ENCODE measurements around the gene SLC27A4.
A peak's percentile ranks its signal among the peaks of the same experiment; 100 is the strongest.

SLC27A4 gene

DNA sequence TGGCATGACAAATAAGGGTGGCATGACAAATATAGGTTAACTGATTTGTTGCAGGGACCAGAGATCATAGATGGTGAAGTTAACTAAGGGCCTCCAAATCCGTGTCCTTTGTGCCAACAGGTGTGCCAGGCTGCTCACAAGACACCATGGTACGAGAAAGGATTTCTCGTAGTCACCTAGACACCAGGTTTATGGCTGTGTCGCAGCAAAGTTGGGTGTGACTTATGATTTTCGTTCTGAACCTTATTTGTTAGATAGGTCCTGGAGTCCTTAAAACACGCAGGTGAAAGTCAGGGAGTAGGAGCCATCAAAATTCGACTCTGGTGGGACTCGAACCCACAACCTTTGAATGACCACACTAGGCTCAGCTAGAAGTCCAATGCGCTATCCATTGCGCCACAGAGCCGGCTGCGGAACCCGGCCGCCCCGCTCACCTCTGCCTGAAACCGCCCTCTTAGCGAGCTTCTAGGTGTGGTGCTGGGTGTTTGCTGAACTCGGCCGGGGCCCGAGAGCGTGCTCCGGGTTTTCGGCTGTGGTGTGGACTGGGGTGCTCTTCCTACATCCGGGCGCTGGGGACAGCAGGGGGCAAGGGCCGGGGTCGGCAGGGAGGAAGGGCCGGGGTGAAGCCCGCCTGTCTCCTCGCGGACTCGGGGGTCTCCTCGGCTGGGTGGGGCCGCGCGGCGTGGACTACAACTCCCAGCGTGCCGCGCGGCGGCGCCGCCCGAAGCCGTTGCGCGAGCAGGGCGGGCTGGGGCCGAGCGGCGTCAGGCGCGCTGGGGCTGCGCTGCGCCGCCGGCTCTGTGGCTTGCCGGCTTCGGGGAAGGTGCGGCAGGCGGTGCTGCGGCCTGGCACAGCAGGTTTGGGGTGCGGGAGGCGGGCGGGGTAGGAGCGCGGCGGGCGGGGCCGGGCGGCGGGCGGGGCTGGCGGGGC lies at the start of gene SLC27A4:
Gene SLC27A4 (plus strand): TSS at position 767 of the 930 bp plus-strand sequence. CDS start 2,606 bp downstream, outside the sequence.
- peak; percentile 51 to 54 for DNase-seq (ENCODE audit: low read depth in 2 of 2)

DNA sequence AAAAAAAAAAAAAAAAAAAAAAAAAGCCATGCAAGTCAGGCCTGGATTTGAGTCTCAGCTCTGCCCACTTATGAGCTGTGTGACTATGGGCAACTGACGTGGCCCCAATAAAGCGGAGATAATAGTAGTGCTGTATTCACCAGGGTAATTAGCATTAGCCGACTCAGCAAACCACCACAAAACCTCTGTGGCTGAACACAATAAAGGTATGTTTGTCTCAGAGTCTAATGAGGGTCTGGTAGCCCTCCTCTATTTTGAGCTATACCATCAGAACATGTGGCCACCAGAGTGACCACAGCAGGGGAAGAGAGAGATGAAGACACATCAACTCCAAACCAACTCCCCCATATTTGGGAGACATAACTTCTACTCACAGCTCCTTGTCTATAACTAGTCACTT lies 48.3 kb upstream of the SLC27A4 start:
- DNase-seq (ENCODE audit: low read depth in 2 of 2) = no peak

DNA sequence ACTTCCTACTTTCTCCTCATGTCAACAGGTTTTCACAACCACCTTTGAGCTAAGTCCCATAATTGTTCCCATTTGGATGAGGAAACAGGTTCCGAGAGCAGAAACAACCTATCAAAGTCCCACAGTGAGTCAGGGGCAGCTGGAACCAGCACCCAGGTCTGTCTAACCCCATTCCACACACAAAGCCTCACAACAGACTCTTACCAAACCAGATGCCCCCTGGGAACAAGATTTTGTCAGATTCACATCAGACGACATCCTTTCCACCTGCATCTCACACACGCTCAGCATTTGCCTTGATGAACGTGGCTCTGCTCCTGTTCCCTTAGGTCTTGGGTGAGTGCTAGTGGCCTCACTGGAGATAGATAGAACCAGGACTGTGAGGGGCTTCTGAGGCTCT lies 47.2 kb upstream of the SLC27A4 start:
- no peak for DNase-seq (ENCODE audit: low read depth in 2 of 2)

DNA sequence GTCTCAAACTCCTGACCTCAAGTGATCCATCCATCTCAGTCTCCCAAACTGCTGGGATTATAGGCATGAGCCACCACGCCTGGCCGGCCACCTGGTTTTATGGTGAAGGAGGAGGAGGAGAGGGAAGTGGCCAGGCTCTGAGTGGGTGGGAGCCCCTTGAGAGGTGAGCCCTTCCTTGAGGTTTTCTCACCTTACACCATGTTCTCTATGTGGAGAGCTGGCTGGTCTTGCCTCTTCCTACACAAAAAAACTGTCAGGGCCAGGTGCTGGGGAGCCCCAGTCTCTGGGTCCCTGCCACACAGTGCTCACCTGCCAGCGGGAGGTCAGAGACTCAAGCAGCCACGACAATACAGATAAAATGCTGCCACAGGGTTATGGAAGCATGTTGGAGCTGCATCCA lies 46.2 kb upstream of the SLC27A4 start:
- no peak for DNase-seq (ENCODE audit: low read depth in 2 of 2)

DNA sequence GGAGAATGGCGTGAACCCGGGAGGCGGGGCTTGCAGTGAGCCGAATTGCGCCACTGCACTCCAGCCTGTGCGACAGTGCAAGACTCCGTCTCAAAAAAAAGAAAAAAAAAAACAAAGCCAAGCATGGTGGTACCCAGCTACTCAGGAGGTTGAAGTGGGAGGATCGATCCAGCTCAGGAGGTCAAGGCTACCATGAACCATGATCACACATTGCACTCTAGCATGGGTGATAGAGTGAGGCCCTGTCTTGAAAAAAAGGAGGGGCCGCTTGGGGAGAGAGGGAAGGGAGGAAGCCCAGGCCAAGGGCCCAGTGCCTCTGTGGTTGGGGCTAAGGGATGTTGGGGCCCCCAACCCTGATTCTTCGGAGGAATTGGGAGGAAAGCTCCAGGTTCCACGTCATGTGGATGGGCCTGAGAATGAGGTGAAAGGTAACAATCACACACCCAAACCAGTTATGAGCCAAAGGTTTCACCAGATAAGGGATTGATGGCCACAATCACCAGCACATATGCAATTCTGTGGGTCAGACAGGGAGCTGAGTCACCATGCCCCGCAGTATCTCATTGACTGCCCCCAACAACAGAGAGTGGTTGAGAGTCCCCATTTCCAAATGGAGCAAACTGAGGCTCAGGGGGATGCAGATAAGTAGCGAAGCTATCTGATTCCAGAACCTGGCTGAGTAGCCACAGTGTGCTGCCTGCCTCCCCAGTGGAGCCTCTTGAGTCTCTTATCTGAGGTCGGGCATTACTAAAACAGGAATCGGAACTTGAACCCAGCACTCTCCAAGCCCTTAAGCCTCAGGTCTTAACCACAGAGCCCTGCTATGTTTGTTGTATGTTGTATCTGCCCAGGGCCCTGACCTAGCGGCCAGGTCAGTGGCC lies 43.7 kb upstream of the SLC27A4 start:
- no peak for DNase-seq (ENCODE audit: low read depth in 2 of 2)

DNA sequence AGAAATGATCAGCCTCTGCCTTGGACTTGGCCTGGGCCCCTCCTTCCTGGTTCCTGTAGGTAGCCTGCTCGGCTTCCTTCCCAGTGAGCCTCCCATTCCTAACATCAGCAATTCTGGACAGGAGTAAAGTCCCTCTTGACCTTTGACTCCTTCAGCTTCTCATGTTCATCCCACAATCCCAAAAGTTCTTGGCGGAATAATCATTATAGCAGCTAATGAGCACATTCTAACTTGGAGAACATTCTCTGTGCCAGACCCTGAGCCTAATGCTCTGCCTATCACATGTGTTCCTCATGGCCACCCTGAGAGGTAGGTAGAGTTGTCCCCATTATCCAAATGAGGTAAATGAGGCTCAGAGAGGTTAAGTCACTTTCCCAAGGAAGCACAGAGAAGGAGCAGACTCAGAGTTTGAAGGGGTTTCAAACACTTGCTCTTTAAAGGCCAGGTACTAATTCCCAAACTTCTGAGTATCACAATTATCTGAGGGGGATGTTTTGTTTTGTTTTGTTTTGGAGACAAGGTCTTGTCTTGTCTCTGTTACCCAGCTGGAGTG lies 43.0 kb upstream of the SLC27A4 start:
- DNase-seq (ENCODE audit: low read depth in 2 of 2) = no peak

DNA sequence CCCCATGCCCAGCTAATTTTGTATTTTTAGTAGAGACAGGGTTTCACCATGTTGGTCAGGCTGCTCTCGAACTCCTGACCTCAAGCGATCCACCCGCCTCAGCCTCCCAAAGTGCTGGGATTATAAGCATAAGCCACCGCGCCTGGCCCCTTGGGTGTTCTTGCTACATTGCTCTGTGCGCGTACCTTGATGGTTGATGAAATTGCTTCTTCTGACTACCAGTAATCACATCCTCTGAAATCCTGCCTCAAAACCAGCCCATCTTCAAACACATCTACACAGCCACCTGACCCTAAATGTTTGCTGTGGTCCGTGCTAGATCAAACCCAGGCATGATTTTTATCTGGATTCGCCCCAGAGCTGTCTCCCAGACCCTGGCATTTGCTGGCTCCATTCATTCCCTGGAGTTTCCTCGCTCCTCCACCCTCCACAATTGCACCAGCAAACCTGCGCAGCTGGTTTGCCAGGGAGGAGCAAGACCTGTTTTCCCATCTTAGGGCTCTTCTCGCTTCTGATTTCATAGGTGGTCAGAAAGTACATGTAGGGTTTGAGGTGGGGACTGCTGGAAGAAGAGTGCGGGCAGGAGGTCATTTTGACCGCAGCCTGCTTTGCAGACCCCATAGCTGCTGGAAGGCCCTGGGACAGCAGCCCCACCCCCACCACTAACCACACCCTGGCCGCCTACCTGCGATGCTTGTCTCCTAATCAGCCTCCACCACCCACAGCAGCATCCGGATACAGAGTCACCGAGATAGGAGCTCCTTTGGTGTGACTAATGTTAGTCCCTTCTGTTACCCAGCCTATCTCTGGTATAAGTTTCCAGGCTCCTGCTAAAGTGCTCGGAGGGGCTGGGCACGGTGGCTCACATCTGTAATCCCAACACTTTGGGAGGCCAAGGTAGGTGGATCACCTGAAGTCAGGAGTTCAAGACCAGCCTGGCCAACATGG lies 41.5 kb upstream of the SLC27A4 start:
- DNase-seq (ENCODE audit: low read depth in 2 of 2) = no peak

DNA sequence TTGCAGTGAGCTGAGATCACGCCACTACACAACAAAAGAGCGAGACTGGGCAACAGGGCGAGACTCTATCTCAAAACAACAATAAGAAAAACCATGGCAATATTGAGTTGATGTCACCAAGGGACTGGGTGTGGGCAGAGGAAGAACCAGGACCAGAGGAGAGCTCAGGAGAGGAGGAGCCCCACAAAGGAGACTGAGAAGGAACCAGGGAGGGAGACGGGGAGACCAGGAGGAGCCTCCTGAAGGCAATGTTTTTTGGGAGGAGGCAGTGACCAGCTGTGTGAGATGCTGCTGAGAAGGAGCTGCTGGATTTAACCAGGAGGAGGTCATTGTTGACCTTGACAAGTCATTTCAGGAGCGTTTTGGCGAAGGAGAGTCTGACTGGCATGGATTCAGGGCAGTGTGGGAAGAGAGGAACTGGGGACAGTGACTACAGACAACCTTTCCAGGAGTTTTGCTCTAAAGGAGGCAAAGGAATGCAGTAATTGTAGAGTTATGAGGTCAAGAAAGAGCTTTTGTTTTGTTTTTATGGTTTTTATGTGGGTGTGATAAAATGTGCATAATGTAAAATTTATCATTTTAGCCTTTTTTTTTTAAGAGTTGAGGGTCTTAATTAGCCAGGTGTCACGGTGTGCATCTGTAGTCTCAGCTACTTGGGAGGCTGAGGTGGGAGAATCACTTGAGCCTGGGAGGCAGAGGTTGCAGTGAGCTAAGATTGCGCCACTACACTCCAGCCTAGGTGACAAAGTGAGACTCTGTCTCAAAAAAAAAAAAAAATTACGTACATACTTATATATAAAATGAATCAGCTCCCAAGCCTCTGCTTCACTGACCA lies 36.0 kb upstream of the SLC27A4 start:
- no peak for DNase-seq (ENCODE audit: low read depth in 2 of 2)

DNA sequence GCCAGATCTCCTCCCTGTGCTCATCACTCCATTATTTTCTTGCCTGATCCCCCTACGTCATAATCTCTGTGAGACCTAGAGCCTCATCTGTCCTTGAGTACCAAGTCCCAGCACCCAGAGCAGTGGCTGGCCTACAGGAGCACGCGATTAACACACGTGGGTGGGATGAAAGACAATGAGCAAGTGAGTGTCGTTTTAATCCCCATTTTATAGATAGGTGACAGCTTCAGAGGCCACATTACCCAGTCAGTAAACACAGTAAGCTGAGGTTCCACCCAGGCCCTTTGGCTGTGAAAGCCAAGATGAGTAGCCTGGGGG lies 35.4 kb upstream of the SLC27A4 start:
- no peak for DNase-seq (ENCODE audit: low read depth in 2 of 2)

DNA sequence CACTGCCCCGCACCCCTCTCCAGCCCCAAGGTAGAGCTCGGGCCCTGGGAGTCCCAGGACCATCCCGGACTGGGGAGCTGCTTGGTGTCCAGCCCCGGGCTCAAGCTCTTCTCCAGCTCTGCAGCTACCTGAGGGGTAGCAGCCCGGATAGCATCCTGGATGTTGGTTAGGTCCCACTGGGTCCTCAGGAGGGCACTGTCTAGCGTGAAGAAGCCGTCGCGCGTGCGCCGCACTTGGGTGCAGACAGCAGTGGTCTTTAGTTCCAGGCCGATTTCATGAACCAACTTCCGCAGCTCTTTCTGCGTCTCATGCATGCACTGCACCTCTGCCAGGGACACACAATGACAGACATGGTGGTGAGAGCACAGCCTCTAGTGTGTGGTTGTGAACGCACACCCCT lies 30.8 kb upstream of the SLC27A4 start:
- no peak for DNase-seq (ENCODE audit: low read depth in 2 of 2)

DNA sequence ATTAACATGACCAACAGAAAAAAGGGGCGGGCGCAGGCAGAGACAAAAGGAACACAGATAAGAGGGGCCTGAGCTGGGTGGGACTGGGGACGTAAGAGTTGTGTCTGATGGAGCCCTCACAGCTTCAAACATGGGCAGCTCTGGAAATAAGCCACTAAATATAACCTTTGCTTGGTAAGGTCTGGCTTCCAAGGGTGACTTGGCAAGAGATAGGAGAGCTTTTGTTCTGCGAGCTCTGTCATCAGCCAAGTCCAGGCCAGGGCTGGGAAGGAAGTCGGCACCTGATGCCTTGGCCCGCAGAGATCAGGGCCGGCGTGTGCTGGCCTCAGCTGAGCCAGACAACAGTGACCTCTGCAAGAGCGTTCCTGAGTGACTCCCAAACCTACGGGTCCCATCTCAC lies 29.9 kb upstream of the SLC27A4 start:
- no peak for DNase-seq (ENCODE audit: low read depth in 2 of 2)

DNA sequence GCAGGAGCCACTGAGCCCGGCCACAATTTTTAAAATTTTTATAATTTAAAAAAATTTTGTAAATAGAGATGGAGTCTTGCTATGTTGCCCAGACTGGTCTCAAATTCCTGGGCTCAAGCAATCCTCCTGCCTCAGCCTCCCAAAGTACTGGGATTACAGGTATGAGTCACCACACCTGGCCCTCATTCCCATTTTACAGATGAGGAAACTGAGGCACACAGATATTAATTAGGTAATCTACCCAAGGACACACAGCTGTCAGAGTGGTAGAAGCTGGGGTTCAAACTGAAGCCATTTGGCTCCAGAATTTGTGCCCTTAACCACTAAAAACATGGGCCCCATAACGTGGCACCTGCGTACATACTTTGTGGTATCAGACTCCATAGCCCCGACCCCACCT lies 25.6 kb upstream of the SLC27A4 start:
- DNase-seq (ENCODE audit: low read depth in 2 of 2) = no peak

DNA sequence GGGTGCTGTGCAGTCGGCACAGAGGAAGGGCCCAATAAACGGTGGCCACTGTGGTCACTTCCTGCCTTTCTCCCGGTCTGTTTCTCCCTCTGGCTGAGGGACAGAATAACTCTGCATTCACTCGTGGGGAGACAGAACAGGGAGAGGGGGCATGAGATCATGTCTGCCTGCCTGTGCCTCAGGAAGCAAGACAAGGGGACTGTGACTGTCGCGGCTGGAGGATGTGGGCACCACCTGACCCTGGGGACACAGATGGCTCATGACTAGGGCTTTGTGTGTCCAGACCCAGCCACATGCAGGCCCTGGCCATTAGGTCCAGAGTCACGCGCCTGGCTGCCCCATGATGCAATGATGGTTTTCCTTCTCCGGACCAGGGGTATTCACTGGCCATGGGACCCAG lies 23.9 kb upstream of the SLC27A4 start:
- DNase-seq (ENCODE audit: low read depth in 2 of 2) = no peak

DNA sequence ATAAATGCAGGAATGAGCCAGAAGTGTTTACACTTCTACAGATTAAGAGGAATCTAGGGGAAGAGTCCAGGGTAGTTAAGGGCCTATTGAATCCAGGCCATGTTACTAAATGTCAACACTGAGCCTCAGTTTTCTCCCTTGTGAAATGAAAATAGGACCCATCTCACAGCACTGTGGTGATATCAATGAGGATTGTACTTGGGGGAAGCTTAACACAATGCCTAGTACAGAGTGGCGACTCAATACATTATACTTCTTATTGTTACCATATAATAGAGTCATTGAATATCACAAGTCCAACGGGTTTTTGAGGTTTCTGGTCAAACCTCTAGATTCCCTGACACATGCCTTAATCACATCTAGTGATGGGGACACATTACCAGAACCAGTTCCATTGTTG lies 22.7 kb upstream of the SLC27A4 start:
- DNase-seq (ENCODE audit: low read depth in 2 of 2) = no peak

DNA sequence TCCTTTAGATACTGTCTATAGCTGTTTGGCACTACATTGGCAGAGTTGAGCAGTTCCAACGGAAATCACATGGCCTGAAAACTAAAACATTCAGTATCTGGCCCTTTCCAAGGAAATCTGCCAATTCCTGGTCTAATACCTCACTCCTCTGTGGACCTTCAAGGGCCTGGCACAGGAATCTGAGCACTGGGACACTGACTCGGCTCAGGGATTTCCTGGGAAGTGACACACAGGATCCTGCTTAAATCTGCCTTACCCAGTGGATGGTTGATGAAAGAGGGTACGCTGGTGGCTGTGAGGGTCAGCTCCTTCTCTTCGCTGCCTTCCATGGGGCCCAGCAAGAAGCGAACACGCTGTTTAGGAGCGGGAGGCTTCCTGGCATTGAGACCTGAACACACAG lies 19.0 kb upstream of the SLC27A4 start:
- DNase-seq (ENCODE audit: low read depth in 2 of 2) = no peak

DNA sequence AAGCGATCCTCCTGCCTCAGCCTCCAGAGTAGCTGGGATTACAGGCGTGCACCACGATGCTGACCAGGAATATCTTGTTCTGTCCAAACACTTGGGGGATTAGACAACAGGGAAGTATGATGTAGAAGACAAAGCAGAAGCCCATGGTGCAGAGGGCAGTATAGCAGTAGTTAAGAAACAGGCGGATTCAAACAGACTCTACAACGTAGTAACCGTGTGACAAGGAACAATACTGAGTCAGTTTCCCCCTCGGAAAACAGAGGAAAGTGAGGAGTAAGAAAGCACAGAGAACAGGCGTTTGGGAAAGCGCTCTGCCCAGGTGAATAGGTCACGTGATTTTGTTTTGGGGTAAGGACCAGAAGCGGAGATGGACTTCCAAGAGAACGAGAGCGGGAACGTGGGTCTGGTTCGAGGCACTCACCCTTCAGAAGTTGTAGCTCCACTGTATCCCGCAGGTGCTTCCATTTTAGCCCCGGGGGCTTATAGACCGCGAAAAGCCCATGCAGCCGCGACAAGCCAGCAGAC lies 18.4 kb upstream of the SLC27A4 start:
- DNase-seq (ENCODE audit: low read depth in 2 of 2) = no peak

DNA sequence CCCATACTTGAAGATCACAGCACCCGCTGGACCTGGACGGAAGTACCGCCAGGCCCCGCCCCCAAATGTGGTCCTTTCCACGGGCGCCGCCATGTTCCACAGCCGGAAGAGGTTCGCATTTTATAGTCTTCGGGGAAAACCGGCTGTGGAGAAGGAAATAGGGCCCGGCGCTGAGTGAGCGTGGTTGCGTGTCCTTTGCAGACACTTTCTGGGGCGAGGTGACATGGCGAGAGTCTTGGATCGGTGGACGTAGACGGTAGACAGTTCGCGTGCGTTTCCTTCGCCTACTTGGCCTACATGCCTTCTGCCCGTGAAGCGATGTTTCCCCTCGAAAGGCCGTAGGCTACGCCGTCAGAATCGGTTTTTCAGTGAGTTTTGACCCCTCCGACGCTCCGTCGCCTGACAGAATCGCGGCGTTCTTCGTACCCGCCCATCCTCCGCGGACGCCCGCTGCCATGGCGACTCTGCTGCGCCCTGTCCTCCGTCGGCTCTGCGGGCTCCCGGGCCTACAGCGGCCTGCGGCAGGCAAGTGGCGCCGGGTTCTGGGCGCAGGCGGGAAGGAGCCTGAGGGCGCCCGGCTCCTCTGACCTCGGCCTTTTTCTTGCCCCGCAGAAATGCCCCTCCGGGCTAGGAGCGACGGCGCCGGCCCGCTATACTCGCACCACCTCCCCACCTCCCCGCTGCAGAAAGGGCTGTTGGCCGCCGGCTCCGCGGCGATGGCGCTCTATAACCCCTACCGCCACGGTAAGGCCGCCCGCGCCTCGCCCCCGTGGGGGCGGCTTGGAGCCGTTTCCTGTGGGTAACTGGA lies 17.7 kb upstream of the SLC27A4 start, which contains the start of the genes COQ4 and TRUB2:
Gene COQ4 (plus strand): TSS at position 436 of the 808 bp plus-strand sequence. CDS start 20 bp downstream, at position 456.
Gene TRUB2 (minus strand): TSS at position 44 of the 808 bp plus-strand sequence. CDS start 39 bp downstream, at position 5.
- DNase-seq (ENCODE audit: low read depth in 2 of 2) = peak; percentile 85 to 89

DNA sequence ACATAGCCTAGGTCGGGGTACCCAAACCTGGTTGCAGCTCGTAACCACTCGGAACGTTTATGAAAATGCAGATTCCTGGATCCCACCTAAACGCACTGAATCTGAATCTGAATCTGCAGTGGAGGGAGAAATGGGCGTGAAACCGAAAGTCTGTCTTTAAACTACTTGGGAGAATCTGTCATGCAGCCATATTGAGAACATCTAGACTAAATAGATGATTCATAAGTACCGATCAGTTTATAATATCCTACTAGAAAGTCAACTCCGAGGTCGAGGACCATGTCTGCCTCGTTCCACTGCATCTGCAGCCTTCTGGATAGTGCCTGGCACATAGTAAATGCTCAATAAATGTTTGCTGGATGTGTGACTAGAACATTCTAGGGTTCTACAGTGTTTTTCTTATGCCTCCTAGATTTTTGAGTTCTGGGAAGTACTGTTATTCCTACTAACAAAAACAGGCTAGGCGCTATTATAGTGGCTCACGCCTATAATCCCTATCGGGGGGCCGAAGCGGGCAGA lies 17.1 kb upstream of the SLC27A4 start:
- DNase-seq (ENCODE audit: low read depth in 2 of 2) = no peak

DNA sequence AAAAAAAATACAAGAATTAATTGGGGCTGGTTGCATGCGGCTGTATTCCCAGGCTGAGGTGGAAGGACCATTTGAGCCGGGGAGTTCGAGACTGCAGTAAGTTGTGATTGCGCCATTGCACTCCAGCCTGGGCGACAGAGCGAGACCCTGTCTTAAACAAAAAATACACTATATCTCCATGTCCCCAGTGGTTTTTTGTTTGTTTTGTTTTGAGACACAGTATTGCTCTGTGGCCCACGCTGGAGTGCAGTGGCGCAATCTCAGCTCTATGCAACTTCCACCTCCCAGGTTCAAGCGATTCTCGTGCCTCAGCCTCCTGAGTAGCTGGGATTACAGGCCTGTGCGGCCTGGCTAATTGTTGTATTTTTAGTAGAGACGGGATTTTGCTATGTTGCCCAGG lies 16.5 kb upstream of the SLC27A4 start:
- no peak for DNase-seq (ENCODE audit: low read depth in 2 of 2)
